ENCODE data around the gene POPDC2.

DNA sequence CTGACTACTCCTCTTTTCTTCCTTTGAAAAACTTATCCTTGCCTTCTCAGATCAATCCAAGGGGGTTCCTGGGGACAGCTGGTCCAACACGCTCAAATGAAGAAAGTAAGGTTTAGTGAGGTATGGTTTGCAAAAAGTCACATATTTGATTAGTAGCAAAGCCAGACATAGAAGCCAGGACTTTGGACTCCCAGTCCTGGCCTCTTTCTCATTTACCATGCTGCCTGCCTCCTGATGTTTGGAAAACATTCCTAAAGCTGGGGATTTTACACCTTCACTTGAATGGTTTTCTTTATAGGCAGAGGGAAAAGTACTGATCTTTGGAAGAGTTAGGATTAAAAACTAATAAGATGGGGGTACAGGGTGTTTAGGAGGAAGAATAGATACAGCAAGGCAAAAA lies 14.6 kb downstream of the POPDC2 start:
- TF ChIP-seq, protein P1, sequence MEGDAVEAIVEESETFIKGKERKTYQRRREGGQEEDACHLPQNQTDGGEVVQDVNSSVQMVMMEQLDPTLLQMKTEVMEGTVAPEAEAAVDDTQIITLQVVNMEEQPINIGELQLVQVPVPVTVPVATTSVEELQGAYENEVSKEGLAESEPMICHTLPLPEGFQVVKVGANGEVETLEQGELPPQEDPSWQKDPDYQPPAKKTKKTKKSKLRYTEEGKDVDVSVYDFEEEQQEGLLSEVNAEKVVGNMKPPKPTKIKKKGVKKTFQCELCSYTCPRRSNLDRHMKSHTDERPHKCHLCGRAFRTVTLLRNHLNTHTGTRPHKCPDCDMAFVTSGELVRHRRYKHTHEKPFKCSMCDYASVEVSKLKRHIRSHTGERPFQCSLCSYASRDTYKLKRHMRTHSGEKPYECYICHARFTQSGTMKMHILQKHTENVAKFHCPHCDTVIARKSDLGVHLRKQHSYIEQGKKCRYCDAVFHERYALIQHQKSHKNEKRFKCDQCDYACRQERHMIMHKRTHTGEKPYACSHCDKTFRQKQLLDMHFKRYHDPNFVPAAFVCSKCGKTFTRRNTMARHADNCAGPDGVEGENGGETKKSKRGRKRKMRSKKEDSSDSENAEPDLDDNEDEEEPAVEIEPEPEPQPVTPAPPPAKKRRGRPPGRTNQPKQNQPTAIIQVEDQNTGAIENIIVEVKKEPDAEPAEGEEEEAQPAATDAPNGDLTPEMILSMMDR (conservative IDR thresholded peaks at IDR 0.05; ENCODE audit: low read depth, low read length): no peak
- TF ChIP-seq POLR2A (IDR thresholded peaks at IDR 0.05; ENCODE audit: low read depth, low read length): no peak
- TF ChIP-seq MXI1 (IDR thresholded peaks at IDR 0.05; ENCODE audit: borderline replicate concordance, low read depth, low read length): no peak
- no peak for TF ChIP-seq MAFK (IDR thresholded peaks at IDR 0.05; ENCODE audit: low read depth, low read length)
